ENCODE results near the gene NTSR2.

DNA sequence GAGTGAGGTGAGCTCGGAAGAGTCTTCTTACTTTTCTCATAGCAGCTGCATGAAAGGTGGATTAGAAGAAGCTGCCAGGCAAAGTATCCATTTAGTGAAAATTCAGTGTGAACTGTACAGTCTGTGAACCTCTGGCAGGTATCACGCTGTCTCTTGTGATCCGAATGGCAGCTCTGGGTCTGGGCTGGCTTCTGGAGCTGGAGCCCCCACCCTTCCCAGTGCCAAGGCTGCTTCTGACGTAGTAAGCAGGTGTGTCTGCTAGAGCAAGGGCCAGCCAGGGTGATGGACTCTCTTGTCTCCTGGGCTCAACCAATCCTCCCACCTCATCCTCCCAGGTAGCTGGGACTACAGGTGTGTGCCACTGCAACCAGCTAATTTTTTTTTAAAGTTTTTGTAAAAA, 14.0 kb upstream of the NTSR2 start:
- no peak for TF ChIP-seq ZFX (IDR thresholded peaks at IDR 0.05)
- TF ChIP-seq, protein P1, sequence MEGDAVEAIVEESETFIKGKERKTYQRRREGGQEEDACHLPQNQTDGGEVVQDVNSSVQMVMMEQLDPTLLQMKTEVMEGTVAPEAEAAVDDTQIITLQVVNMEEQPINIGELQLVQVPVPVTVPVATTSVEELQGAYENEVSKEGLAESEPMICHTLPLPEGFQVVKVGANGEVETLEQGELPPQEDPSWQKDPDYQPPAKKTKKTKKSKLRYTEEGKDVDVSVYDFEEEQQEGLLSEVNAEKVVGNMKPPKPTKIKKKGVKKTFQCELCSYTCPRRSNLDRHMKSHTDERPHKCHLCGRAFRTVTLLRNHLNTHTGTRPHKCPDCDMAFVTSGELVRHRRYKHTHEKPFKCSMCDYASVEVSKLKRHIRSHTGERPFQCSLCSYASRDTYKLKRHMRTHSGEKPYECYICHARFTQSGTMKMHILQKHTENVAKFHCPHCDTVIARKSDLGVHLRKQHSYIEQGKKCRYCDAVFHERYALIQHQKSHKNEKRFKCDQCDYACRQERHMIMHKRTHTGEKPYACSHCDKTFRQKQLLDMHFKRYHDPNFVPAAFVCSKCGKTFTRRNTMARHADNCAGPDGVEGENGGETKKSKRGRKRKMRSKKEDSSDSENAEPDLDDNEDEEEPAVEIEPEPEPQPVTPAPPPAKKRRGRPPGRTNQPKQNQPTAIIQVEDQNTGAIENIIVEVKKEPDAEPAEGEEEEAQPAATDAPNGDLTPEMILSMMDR (conservative IDR thresholded peaks at IDR 0.05): no peak

Measured in C4-2B (cell line).